Activated T-cell treated with anti-CD3 and anti-CD28 coated beads, Interleukin-2, amount 50 U/mL, for 24 hours (primary cell): ENCODE results near the gene HACL1.
"Not testable (repeated sequence)": the region's sequence is repeated elsewhere in the genome, so short reads cannot be mapped to it uniquely, and the experiment has no call there.

Source experiments
- DNase-seq: peaks from one replicate; pipeline ENCODE4 v3.0.0-alpha.2; 2020
- H3K27ac Mint-ChIP-seq: 2 replicates; pipeline ENCODE4 v1.8.0; 2020; ENCODE audit warnings: mild to moderate bottlenecking, mixed read lengths
- H3K27me3 Mint-ChIP-seq: 2 replicates; pipeline ENCODE4 v1.8.0; 2020; ENCODE audit warnings: mixed read lengths
- H3K36me3 Mint-ChIP-seq: 2 replicates; pipeline ENCODE4 v1.8.0; 2020; ENCODE audit warnings: low read depth, mixed read lengths
- H3K4me1 Mint-ChIP-seq: 2 replicates; pipeline ENCODE4 v1.8.0; 2020; ENCODE audit warnings: low read depth, mixed read lengths
- H3K4me3 Mint-ChIP-seq: 2 replicates; pipeline ENCODE4 v1.8.0; 2020; ENCODE audit warnings: mild to moderate bottlenecking, moderate library complexity, mixed read lengths
- H3K9me3 Mint-ChIP-seq: 2 replicates; pipeline ENCODE4 v1.8.0; 2020; ENCODE audit warnings: mixed read lengths

HACL1 gene

DNA sequence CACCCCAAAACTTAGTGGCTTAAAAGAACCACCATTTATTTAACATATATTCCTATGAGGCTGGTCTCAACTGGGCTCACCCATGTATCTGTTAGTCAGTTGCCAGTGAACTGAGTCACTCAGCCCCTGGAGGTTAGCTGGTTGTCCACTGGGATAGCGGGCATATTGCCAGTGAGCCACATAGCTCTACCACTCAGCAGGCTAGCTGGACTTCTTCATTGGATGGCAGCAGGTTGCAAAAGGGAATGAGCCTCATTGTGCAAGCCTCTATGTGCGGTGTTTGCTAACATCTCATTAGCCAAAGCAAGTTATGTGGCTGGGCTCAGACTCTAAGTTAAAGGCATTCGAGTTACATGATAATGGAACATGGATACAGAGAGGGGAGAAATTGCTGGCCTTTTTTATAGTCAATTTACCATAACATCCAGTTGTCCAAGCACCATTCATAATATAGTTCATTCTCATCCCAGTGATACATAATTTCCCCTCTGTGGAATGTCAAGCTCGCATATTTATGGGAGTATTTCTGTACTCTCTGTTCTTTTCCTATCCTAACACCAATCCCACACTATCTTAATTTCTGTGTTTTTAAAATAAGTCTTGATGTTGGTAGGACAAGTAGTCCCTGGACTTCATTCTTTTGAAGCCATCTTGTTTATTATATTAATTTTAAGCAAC, 8.9 kb upstream of the HACL1 start:
- H3K27ac Mint-ChIP-seq: no peak overlapping the region
- no peak overlapping the region for H3K4me3 Mint-ChIP-seq
- no peaks in the 10 kb centered on the region for H3K27me3 Mint-ChIP-seq
- H3K4me1 Mint-ChIP-seq: peaks cover 4% of the 10 kb centered on the region
- H3K36me3 Mint-ChIP-seq: peaks cover 3% of the 10 kb centered on the region
- DNase-seq: no peak
- H3K9me3 Mint-ChIP-seq: no peaks in the 10 kb centered on the region

DNA sequence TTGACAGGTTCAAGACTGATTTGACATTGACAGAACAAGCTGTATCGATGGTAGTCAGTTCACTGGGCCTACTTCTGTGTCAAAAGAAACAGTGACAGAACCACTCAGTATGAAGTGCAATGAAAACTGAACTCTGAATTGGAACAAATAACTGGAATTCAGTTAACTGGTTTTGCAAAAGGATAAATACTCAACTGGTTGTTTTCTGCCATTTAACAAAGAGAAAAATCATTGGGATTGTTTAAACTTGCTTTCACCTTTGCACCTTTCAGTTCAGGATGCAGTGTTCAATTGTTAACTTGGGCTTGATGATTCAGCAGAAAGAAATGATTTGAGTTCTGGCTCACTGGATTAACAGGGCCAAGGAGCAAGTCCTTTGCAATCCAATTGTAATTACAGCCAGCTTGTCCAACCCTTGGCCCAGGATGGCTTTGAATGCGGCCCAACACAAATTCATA, 5.1 kb upstream of the HACL1 start:
- Mint-ChIP-seq H3K27me3 (no peaks in the 10 kb centered on the region), H3K9me3 (peaks cover 2% of the 10 kb centered on the region), H3K27ac (no peak overlapping the region), H3K4me1 (peaks cover 25% of the 10 kb centered on the region), H3K36me3 (peaks cover 23% of the 10 kb centered on the region), H3K4me3 (no peak overlapping the region)
- no peak for DNase-seq

DNA sequence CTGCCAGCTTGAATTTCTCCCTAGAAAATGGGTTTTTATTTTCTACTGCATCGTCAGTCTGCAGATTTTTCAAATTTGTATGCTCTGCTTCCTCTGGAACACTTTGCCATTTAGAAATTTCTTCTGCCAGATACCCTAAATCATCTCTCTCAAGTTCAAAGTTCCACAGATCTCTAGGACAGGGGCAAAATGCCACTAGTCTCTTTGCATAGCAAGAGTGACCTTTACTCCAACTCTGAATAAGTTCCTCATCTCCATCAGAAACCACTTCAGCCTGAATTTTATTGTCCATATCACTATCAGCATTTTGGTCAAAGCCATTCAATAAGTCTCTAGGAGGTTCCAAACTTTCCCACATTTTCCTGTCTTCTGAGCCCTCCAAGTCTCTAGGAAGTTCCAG, 3.2 kb upstream of the HACL1 start:
- H3K36me3 Mint-ChIP-seq: peaks cover 31% of the 10 kb centered on the region
- not testable (repeated sequence) for H3K27me3 Mint-ChIP-seq, H3K27ac Mint-ChIP-seq, H3K9me3 Mint-ChIP-seq, DNase-seq, H3K4me3 Mint-ChIP-seq
- H3K4me1 Mint-ChIP-seq: peaks cover 38% of the 10 kb centered on the region

DNA sequence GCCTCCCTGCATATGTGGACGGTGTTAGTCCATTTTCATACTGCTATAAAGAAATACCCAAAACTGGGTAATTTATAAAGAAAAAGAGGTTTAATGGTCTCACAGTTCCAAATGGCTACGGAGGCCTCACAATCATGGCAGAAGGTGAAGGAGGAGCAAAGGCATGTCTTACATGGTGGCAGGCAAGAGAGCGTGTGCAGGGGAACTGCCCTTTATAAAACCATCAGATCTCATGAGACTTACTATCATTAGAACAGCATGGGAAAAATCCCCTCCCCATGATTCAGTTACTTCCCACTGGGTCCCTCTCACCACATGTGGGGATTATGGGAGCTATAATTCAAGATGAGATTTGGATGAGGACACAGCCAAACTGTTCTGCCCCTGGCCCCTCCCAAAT, 1.4 kb upstream of the HACL1 start:
- Mint-ChIP-seq H3K4me3 (peak overlapping the region; percentile 100), H3K4me1 (peaks cover 51% of the 10 kb centered on the region), H3K27ac (peak overlapping the region; percentile 98), H3K36me3 (peaks cover 48% of the 10 kb centered on the region)
- DNase-seq, H3K27me3 Mint-ChIP-seq, H3K9me3 Mint-ChIP-seq: not testable (repeated sequence)

DNA sequence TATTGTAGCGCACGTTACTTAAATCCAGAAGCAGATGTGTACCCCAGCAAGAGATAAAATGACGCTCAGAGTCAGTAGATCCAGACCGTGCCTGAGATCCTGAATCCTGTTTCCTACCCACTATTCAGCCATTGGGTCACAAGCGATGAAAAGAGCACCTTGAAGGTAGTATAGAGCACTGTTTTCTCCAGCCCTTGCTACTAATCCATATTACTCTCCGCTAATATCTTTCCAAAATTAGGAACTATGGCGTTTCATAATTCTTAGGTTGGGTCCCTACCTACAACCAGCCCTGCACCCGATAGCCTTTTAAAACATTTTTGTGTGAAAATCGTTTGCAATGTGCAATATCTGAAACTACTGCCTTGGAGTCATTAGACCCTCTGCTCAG, 772 bp upstream of the HACL1 start:
- H3K4me3 Mint-ChIP-seq: peak overlapping the region; percentile 100
- peaks cover 2% of the 10 kb centered on the region for H3K9me3 Mint-ChIP-seq
- no peaks in the 10 kb centered on the region for H3K27me3 Mint-ChIP-seq
- H3K27ac Mint-ChIP-seq: peak overlapping the region; percentile 98
- no peak for DNase-seq
- H3K36me3 Mint-ChIP-seq: peaks cover 55% of the 10 kb centered on the region
- peaks cover 56% of the 10 kb centered on the region for H3K4me1 Mint-ChIP-seq

DNA sequence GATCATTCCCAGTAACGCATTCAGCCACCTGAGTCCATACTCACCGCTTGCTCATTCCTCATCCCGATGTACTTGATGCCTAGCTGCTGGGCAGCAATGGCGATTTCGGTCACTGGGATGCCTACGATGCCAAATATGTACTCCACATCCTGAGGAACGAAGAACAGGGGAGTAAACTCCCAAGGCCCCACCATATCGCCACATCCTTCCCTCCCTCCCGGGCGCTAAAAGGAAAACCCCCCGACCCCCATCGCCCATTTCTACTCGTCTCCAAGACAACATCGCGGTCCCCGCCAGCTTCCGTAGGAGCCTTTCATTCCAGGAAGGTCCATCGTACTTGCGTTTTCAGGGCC, 347 bp downstream of the HACL1 start:
- H3K27me3 Mint-ChIP-seq: no peaks in the 10 kb centered on the region

DNA sequence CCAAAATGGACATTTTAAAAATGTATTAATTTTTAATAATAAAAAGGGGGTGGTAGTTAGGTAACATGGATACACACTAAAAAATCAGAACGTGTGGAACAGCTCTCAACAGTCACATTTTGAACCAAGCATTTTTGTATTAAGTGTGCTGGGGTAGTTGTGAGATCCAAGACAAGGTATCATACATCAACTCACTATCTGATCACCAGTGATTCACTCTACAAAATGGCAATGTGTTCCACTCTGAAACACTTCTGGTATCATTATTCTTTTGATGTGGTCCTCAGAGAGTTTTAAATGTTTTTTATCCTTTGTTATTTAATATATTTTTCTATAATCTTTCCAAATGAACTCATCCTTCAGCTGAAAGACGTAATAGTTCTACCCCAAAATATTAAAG, 5.4 kb downstream of the HACL1 start:
- DNase-seq: no peak
- peaks cover 39% of the 10 kb centered on the region for H3K4me1 Mint-ChIP-seq
- no peak overlapping the region for H3K27ac Mint-ChIP-seq
- H3K36me3 Mint-ChIP-seq: peaks cover 56% of the 10 kb centered on the region
- H3K4me3 Mint-ChIP-seq: no peak overlapping the region
- no peaks in the 10 kb centered on the region for H3K27me3 Mint-ChIP-seq
- H3K9me3 Mint-ChIP-seq: no peaks in the 10 kb centered on the region

More for the DNA sequence above, 347 bp downstream of the HACL1 start:
- Mint-ChIP-seq H3K4me1 (peaks cover 59% of the 10 kb centered on the region), H3K36me3 (peaks cover 63% of the 10 kb centered on the region), H3K4me3 (peak overlapping the region; percentile 100), H3K27ac (peak overlapping the region; percentile 98), H3K9me3 (peaks cover 2% of the 10 kb centered on the region)
- no peak for DNase-seq

DNA sequence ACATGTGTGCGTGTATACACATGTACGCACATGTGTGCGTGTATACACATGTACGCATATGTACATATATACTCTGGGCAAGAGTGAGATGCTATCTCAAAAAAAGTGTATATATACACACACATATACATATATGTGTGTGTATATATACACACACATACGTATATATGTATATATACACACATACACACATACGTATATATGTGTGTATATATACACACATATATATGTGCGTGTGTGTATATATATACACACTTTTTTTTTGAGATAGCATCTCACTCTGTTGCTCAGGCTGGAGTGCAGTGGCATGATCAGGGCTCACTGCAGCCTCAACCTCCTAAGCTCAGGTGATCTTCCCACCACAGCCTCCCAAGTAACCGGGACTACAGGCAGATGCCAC, 8.4 kb downstream of the HACL1 start:
- Mint-ChIP-seq H3K27me3 (no peaks in the 10 kb centered on the region), H3K27ac (no peak overlapping the region), H3K4me1 (peaks cover 16% of the 10 kb centered on the region), H3K4me3 (no peak overlapping the region), H3K36me3 (peaks cover 59% of the 10 kb centered on the region), H3K9me3 (no peaks in the 10 kb centered on the region)
- no peak for DNase-seq

DNA sequence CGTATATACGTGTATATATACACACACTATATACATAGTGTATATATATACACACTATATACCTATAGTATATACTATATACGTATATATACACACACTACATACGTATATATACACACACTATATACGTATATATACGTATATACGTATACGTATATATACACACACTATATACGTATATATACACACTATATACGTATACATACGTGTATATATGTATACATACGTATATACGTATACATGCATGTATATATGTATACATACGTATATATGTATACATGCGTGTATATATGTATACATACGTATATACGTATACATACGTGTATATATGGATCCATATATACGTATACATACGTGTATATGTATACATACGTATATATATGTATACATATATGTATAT, 9.4 kb downstream of the HACL1 start:
- H3K4me3 Mint-ChIP-seq: no peak overlapping the region
- DNase-seq: no peak
- H3K4me1 Mint-ChIP-seq: peaks cover 10% of the 10 kb centered on the region
- H3K27ac Mint-ChIP-seq: no peak overlapping the region
- H3K9me3 Mint-ChIP-seq: no peaks in the 10 kb centered on the region
- no peaks in the 10 kb centered on the region for H3K27me3 Mint-ChIP-seq
- peaks cover 48% of the 10 kb centered on the region for H3K36me3 Mint-ChIP-seq

DNA sequence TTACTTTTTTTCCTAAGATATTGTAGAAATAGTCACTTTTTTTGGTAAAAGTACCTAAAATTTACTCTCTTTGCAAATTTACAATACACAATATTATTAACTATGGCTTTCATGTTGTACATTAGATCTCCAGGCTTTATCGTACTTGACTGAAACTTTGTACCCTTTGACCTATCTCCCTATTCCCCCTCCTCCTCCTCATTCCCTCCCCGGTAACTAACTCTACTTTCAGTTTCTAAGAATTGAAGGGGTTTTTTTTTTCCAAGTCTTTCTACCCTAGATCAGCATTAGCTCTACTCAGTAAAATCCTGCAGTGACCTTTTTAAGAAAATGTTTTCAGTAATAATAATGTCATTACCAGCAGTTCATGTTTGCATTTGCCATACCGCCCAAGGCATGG, 10.1 kb downstream of the HACL1 start:
- DNase-seq: no peak
- no peaks in the 10 kb centered on the region for H3K9me3 Mint-ChIP-seq
- peak overlapping the region; percentile 26 for H3K27ac Mint-ChIP-seq
- no peak overlapping the region for H3K4me3 Mint-ChIP-seq
- peaks cover 7% of the 10 kb centered on the region for H3K4me1 Mint-ChIP-seq
- H3K27me3 Mint-ChIP-seq: no peaks in the 10 kb centered on the region
- peaks cover 46% of the 10 kb centered on the region for H3K36me3 Mint-ChIP-seq

DNA sequence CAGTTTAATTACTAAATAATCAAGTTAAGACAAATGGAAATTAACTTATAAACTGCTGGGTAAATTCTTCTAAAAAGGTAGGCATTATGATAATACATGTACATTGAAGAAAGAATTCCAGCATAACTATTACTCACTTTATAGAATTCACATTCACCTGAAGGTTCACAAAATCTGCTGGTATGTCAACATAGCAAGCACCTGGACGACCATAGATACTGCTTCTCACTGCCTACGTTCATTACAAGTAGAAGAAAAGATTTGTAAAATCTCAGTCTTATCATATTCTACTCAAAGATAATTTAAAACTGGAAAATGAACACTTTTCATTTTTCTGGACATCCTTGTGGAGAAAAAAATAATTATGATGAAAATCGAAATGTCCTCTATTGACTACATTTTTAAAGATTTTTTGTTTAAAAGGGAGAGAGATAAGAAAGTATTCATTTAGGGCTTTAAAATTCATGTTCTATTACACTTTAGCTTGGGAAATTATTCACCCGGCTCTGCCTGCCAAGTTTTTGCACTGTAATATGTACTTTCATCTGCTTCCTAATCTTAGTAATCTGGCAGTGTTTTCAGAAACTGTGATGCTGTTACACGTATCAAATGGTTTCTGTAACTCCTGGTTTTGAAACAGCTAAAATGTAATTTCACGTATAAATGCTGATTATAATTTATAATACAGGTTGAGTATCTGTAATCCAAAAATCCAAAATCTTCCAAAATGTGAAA, 16.1 kb downstream of the HACL1 start:
- no peak overlapping the region for H3K4me3 Mint-ChIP-seq
- H3K36me3 Mint-ChIP-seq: peaks cover 67% of the 10 kb centered on the region
- H3K27me3 Mint-ChIP-seq: no peaks in the 10 kb centered on the region
- no peaks in the 10 kb centered on the region for H3K9me3 Mint-ChIP-seq
- DNase-seq: no peak
- no peak overlapping the region for H3K27ac Mint-ChIP-seq
- H3K4me1 Mint-ChIP-seq: no peaks in the 10 kb centered on the region

DNA sequence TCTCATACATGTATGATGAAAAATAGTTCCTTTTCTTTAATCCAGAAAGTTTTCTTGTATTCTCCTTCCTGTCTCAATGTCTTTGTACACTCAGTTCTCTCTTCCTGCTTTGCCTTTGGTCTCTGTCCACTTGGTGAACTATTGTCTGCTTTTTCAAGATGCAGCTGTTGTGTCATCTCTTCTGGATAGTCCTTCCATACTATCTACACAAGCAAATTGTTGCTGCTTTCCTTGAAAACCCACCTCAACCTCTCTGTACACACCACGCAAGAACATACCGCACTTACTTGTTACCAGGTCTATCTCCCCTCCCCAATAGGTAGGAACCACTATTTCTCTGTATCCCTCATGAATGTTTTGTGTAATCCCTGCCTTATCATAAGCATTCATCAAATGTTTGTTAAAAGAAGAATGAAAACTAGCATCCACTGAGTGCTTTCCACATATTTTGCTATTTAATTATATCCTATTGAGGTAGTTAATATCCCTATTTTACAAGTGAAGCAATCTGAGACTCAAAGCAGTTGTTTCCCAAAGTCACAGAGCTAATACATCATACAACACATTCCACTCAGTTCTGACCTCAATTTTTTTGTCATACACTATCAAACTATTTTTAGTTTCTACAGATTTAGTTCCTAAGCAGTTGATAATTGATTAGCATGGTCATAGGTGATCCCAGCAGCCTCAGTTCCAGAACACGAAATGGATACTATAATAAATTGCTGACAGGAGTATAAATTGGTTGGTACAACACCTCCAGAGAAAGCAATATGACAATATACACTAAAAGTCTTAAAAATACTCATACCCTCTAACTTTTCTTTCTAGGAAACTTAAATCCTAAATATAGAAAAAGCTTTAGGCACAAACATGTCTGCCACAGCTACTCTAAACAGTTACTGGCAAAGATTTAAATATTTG, 19.6 kb downstream of the HACL1 start:
- no peak for DNase-seq
- H3K36me3 Mint-ChIP-seq: peaks cover 78% of the 10 kb centered on the region
- H3K27me3 Mint-ChIP-seq: no peaks in the 10 kb centered on the region
- no peak overlapping the region for H3K27ac Mint-ChIP-seq
- no peaks in the 10 kb centered on the region for H3K4me1 Mint-ChIP-seq
- H3K9me3 Mint-ChIP-seq: no peaks in the 10 kb centered on the region
- H3K4me3 Mint-ChIP-seq: no peak overlapping the region

DNA sequence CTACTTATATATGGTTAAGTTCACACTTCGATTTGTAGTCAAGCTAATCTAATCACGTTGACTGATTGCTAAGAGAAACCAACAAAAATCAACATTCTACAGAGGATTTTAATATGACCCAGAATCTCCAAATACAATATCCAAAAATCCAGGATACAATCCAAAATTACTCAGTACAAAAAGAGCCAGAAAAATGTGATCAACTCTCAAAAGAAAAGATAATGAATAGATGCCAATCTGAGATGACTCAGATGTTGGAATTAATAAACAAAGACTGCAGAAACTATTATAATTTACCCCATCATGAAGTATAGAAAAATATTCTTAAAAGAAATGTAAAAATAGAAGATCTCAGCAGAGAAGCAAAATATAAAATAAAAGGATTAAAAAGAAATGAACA, 22.3 kb downstream of the HACL1 start:
- Mint-ChIP-seq H3K27ac (no peak overlapping the region), H3K27me3 (no peaks in the 10 kb centered on the region), H3K4me1 (no peaks in the 10 kb centered on the region), H3K9me3 (no peaks in the 10 kb centered on the region), H3K36me3 (peaks cover 65% of the 10 kb centered on the region), H3K4me3 (no peak overlapping the region)
- no peak for DNase-seq

DNA sequence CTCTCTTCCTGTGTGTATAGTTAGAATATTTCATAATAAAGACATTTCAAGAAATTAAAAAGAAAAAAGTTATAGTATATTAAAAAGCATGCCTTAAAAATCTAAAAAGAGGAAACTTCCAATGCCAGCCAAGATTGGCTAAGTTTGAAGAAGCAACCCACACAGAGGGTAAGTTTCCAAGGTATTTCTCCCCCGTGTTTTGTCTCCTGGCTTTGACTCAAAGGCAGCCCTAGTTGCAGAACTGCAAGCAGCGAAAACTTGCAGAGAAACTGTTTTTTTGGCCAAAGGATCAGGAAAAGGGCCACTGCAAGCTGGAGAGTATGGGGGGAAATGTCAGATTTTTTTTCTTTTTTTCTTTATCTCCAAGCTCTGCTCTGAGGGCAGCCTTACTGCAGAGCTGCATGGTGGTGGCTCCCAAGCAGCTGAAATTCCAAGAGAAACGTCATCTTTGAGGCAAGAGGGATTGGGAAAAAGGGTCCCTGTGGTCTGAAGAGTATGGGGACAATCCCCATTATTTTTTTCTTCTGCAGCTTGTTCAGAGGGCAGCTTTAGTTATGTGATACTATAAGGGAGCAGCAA, 23.0 kb downstream of the HACL1 start:
- H3K4me3 Mint-ChIP-seq: no peak overlapping the region
- H3K27ac Mint-ChIP-seq: peak overlapping the region; percentile 6
- H3K4me1 Mint-ChIP-seq: no peaks in the 10 kb centered on the region
- H3K36me3 Mint-ChIP-seq: peaks cover 70% of the 10 kb centered on the region
- DNase-seq: no peak
- no peaks in the 10 kb centered on the region for H3K9me3 Mint-ChIP-seq
- no peaks in the 10 kb centered on the region for H3K27me3 Mint-ChIP-seq
